ENCODE data around the gene HMGCLL1. TPM values are rescaled to one million over a fixed set of nuclear protein-coding genes. Genes with fewer than 3 reads are reported as not detected.

Gene HMGCLL1
- total and polyA plus RNA-seq, 4 donors = 0.24 to 0.93 (median 0.66) TPM

DNA sequence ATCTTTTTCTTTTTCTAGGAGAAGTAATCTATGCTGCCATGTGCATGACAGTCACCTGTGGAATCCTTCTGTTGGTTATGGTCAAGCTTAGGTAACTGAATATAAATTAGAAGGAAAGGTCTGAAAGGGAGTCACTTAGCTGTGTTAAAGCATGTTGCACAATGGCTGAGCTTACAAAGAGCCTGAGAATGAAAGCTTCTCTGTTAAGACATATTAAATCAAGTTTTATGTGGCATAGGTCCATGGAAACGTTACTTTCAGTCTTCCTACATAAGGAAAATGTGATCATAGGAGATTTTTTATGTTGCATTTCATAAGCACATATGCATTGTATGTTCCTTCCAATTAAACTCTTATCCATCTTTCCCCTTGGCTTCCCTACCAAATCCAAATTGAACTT lies 179.6 kb downstream of the HMGCLL1 start:
- no peak for DNase-seq (ENCODE audit: low spot score)
- Histone ChIP-seq H3K27me3 (ENCODE audit: control insufficient read depth in 4 of 4, insufficient read depth in 4 of 4, low read length in 3 of 4) (peaks cover 0 to 3% (median 0%) of the 10 kb centered on the region in 4 donors), H3K9ac (ENCODE audit: low read depth in 1 of 2, low read length in 2 of 2) (no peak overlapping the region), H3K36me3 (ENCODE audit: control insufficient read depth in 4 of 4, insufficient read depth in 3 of 4, low read depth in 1 of 4, low read length in 3 of 4) (no peaks in the 10 kb centered on the region), H3K4me3 (ENCODE audit: low read depth in 1 of 3, low read length in 3 of 3) (no peak overlapping the region), H3K9me3 (ENCODE audit: control insufficient read depth in 4 of 4, low read length in 3 of 4) (no peaks in the 10 kb centered on the region), H3K27ac (ENCODE audit: low read depth in 1 of 2, low read length in 2 of 2) (no peak overlapping the region), H3K4me1 (ENCODE audit: control insufficient read depth in 4 of 4, insufficient read depth in 4 of 4, low read length in 3 of 4) (no peaks in the 10 kb centered on the region)
- 25% methylated on average over 1 of the region's 1 CpG for WGBS
- TF ChIP-seq GABPA (IDR thresholded peaks at IDR 0.05 in 1 of 2, conservative IDR thresholded peaks at IDR 0.05 in 1 of 2) (no peak), YY1 (IDR thresholded peaks at IDR 0.05) (no peak), RXRA (IDR thresholded peaks at IDR 0.05) (no peak), NR2F2 (IDR thresholded peaks at IDR 0.05) (no peak), FOXA1 (IDR thresholded peaks at IDR 0.05) (no peak), HNF4G (IDR thresholded peaks at IDR 0.05) (no peak), EGR1 (IDR thresholded peaks at IDR 0.05; ENCODE audit: low read depth in 2 of 2) (no peak), JUND (IDR thresholded peaks at IDR 0.05) (no peak), HNF4A (conservative IDR thresholded peaks at IDR 0.05) (no peak), TAF1 (conservative IDR thresholded peaks at IDR 0.05) (no peak), SP1 (IDR thresholded peaks at IDR 0.05) (no peak), RAD21 (IDR thresholded peaks at IDR 0.05) (no peak), FOXA2 (IDR thresholded peaks at IDR 0.05) (no peak)
- TF ChIP-seq, protein P1, sequence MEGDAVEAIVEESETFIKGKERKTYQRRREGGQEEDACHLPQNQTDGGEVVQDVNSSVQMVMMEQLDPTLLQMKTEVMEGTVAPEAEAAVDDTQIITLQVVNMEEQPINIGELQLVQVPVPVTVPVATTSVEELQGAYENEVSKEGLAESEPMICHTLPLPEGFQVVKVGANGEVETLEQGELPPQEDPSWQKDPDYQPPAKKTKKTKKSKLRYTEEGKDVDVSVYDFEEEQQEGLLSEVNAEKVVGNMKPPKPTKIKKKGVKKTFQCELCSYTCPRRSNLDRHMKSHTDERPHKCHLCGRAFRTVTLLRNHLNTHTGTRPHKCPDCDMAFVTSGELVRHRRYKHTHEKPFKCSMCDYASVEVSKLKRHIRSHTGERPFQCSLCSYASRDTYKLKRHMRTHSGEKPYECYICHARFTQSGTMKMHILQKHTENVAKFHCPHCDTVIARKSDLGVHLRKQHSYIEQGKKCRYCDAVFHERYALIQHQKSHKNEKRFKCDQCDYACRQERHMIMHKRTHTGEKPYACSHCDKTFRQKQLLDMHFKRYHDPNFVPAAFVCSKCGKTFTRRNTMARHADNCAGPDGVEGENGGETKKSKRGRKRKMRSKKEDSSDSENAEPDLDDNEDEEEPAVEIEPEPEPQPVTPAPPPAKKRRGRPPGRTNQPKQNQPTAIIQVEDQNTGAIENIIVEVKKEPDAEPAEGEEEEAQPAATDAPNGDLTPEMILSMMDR (IDR thresholded peaks at IDR 0.05; ENCODE audit: low read depth, low read length, missing input control) = no peak
- TF ChIP-seq, protein P2, sequence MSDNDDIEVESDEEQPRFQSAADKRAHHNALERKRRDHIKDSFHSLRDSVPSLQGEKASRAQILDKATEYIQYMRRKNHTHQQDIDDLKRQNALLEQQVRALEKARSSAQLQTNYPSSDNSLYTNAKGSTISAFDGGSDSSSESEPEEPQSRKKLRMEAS (IDR thresholded peaks at IDR 0.05) = no peak
- TF ChIP-seq, protein P3, sequence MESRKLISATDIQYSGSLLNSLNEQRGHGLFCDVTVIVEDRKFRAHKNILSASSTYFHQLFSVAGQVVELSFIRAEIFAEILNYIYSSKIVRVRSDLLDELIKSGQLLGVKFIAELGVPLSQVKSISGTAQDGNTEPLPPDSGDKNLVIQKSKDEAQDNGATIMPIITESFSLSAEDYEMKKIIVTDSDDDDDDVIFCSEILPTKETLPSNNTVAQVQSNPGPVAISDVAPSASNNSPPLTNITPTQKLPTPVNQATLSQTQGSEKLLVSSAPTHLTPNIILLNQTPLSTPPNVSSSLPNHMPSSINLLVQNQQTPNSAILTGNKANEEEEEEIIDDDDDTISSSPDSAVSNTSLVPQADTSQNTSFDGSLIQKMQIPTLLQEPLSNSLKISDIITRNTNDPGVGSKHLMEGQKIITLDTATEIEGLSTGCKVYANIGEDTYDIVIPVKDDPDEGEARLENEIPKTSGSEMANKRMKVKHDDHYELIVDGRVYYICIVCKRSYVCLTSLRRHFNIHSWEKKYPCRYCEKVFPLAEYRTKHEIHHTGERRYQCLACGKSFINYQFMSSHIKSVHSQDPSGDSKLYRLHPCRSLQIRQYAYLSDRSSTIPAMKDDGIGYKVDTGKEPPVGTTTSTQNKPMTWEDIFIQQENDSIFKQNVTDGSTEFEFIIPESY (IDR thresholded peaks at IDR 0.05) = no peak
- TF ChIP-seq, protein P4, sequence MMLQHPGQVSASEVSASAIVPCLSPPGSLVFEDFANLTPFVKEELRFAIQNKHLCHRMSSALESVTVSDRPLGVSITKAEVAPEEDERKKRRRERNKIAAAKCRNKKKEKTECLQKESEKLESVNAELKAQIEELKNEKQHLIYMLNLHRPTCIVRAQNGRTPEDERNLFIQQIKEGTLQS (IDR thresholded peaks at IDR 0.05) = no peak
- TF ChIP-seq, protein P5, sequence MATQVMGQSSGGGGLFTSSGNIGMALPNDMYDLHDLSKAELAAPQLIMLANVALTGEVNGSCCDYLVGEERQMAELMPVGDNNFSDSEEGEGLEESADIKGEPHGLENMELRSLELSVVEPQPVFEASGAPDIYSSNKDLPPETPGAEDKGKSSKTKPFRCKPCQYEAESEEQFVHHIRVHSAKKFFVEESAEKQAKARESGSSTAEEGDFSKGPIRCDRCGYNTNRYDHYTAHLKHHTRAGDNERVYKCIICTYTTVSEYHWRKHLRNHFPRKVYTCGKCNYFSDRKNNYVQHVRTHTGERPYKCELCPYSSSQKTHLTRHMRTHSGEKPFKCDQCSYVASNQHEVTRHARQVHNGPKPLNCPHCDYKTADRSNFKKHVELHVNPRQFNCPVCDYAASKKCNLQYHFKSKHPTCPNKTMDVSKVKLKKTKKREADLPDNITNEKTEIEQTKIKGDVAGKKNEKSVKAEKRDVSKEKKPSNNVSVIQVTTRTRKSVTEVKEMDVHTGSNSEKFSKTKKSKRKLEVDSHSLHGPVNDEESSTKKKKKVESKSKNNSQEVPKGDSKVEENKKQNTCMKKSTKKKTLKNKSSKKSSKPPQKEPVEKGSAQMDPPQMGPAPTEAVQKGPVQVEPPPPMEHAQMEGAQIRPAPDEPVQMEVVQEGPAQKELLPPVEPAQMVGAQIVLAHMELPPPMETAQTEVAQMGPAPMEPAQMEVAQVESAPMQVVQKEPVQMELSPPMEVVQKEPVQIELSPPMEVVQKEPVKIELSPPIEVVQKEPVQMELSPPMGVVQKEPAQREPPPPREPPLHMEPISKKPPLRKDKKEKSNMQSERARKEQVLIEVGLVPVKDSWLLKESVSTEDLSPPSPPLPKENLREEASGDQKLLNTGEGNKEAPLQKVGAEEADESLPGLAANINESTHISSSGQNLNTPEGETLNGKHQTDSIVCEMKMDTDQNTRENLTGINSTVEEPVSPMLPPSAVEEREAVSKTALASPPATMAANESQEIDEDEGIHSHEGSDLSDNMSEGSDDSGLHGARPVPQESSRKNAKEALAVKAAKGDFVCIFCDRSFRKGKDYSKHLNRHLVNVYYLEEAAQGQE (IDR thresholded peaks at IDR 0.05) = no peak
